SW 1271 (cell line): ENCODE data around the gene ATRN.

ENCODE experiments used
- DNase-seq, 2 experiments: peaks; one replicate each; lab custom pipeline; 2025; lab: John Stamatoyannopoulos, UW

The ATRN gene

GRCh38 chr20:3658019-3658715 is 187.3 kb downstream of the ATRN start:
- DNase-seq: no peak

- DNase-seq: no peak
Measured at GRCh38 chr20:3658716-3659491, 188.1 kb downstream of the ATRN start.

- DNase-seq: no peak
Measured at GRCh38 chr20:3659492-3660261, 188.9 kb downstream of the ATRN start.

- no peak for DNase-seq
Measured at GRCh38 chr20:3660262-3661059, 189.6 kb downstream of the ATRN start.

GRCh38 chr20:3661060-3661813 is 190.4 kb downstream of the ATRN start:
- no peak for DNase-seq

GRCh38 chr20:3661814-3662665 is 191.2 kb downstream of the ATRN start:
- no peak for DNase-seq

GRCh38 chr20:3663031-3663701 is 192.3 kb downstream of the ATRN start, which contains the start of gene GFRA4:
GFRA4 (minus strand) TSS chr20:3663399; CDS start chr20:3663399, 0 bp downstream.
- DNase-seq: no peak

GRCh38 chr20:3663858-3664257 is 193.0 kb downstream of the ATRN start:
- DNase-seq: no peak

- no peak for DNase-seq
Measured at GRCh38 chr20:3667434-3668037, 196.7 kb downstream of the ATRN start.

GRCh38 chr20:3669710-3670367 is 199.0 kb downstream of the ATRN start:
- no peak for DNase-seq

- DNase-seq: peak in 1 of 2 experiments; percentile 37
Measured at GRCh38 chr20:3670511-3670910, 199.7 kb downstream of the ATRN start.

- DNase-seq: no peak
Measured at GRCh38 chr20:3670945-3671344, 200.1 kb downstream of the ATRN start.

- DNase-seq: no peak
Measured at GRCh38 chr20:3671986-3672546, 201.2 kb downstream of the ATRN start.

- DNase-seq: no peak
Measured at GRCh38 chr20:3672547-3673171, 201.8 kb downstream of the ATRN start.

- no peak for DNase-seq
Measured at GRCh38 chr20:3673221-3674070, 202.6 kb downstream of the ATRN start.

GRCh38 chr20:3674447-3674846 is 203.6 kb downstream of the ATRN start:
- DNase-seq: no peak
